HG02798 (cell line): ENCODE measurements around the gene MANF.
"Not testable (repeated sequence)": the region's sequence is repeated elsewhere in the genome, so short reads cannot be mapped to it uniquely, and the experiment has no call there.

Experiments
- ATAC-seq: cut with Tn5 transposase; IDR thresholded peaks from one replicate; pipeline ENCODE4 v1.9.1; 2021; ENCODE audit warnings: mild to moderate bottlenecking; ENCODE audit not compliant: unreplicated experiment, poor library complexity

Gene MANF

GRCh38 chr3:51384726-51385473 lies at the start of gene MANF:
MANF (plus strand) TSS chr3:51385291; CDS start chr3:51385343, 52 bp downstream.
- ATAC-seq, result peak; percentile 97

- ATAC-seq, result no peak
These were observed 48.8 kb upstream of the MANF start for GRCh38 chr3:51336261-51336660.

GRCh38 chr3:51337666-51338065 lies 47.4 kb upstream of the MANF start:
- no peak for ATAC-seq

- no peak for ATAC-seq
These were observed 46.5 kb upstream of the MANF start for GRCh38 chr3:51338632-51339031.

- no peak for ATAC-seq
These were observed 44.9 kb upstream of the MANF start for GRCh38 chr3:51340013-51340829.

GRCh38 chr3:51340989-51341636 lies 44.0 kb upstream of the MANF start:
- ATAC-seq, result no peak

- no peak for ATAC-seq
These were observed 41.0 kb upstream of the MANF start for GRCh38 chr3:51343918-51344687.

GRCh38 chr3:51350751-51351150 lies 34.3 kb upstream of the MANF start:
- ATAC-seq, result no peak

GRCh38 chr3:51353131-51353530 lies 32.0 kb upstream of the MANF start:
- ATAC-seq, result no peak

- ATAC-seq, result no peak
These were observed 31.4 kb upstream of the MANF start for GRCh38 chr3:51353691-51354090.

- ATAC-seq, result no peak
These were observed 30.9 kb upstream of the MANF start for GRCh38 chr3:51354172-51354571.

- ATAC-seq, result no peak
These were observed 30.1 kb upstream of the MANF start for GRCh38 chr3:51354731-51355615.

- ATAC-seq, result no peak
These were observed 29.1 kb upstream of the MANF start for GRCh38 chr3:51355891-51356578.

- no peak for ATAC-seq
These were observed 27.2 kb upstream of the MANF start for GRCh38 chr3:51357856-51358255.

- ATAC-seq, result no peak
These were observed 26.1 kb upstream of the MANF start for GRCh38 chr3:51358981-51359380.

GRCh38 chr3:51360806-51361205 lies 24.3 kb upstream of the MANF start:
- no peak for ATAC-seq

- ATAC-seq, result no peak
These were observed 23.3 kb upstream of the MANF start for GRCh38 chr3:51361746-51362145.

GRCh38 chr3:51362476-51362875 lies 22.6 kb upstream of the MANF start:
- no peak for ATAC-seq

- ATAC-seq, result not testable (repeated sequence)
These were observed 16.8 kb upstream of the MANF start for GRCh38 chr3:51368276-51368675.
